ENCODE data around the gene SFMBT2. TPM values are rescaled to one million over a fixed set of nuclear protein-coding genes. Genes with fewer than 3 reads are reported as not detected.
"Not testable (repeated sequence)": the region's sequence is repeated elsewhere in the genome, so short reads cannot be mapped to it uniquely, and the experiment has no call there.

The SFMBT2 gene
- total RNA-seq, 2 donors from 2014 or later = 12.2 to 18.5 TPM

DNA sequence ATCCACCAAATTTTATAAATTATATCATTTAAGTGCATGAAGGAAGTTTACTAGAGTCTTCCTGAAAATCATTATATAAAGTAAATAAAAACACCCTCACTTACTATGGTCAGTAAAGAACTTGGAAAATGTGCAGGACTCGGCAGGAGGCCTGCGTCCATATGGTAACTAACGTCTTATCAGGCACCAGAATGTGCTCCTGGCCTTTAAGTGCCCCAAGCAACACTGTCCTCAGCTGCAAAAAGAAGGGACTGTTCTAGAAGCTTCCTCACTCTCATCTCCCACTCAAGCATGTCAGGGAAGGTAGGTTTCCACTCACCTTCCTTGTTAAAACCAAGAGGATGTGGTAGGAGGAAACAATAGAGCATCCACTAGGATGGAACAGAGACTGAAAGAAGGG lies 11.3 kb downstream of the SFMBT2 start:
- no peak overlapping the region for H3K4me3 ChIP-seq
- TF ChIP-seq POLR2A (IDR thresholded peaks at IDR 0.05) (no peak), POLR2AphosphoS5 (IDR thresholded peaks at IDR 0.05) (no peak)
- TF ChIP-seq, protein P1, sequence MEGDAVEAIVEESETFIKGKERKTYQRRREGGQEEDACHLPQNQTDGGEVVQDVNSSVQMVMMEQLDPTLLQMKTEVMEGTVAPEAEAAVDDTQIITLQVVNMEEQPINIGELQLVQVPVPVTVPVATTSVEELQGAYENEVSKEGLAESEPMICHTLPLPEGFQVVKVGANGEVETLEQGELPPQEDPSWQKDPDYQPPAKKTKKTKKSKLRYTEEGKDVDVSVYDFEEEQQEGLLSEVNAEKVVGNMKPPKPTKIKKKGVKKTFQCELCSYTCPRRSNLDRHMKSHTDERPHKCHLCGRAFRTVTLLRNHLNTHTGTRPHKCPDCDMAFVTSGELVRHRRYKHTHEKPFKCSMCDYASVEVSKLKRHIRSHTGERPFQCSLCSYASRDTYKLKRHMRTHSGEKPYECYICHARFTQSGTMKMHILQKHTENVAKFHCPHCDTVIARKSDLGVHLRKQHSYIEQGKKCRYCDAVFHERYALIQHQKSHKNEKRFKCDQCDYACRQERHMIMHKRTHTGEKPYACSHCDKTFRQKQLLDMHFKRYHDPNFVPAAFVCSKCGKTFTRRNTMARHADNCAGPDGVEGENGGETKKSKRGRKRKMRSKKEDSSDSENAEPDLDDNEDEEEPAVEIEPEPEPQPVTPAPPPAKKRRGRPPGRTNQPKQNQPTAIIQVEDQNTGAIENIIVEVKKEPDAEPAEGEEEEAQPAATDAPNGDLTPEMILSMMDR (IDR thresholded peaks at IDR 0.05) = no peak
- intact Hi-C loops (cut with DNase I) = no loop called here
- no peak for DNase-seq (ENCODE audit: low spot score)
- WGBS = 100% methylated on average over 3 of the region's 3 CpGs
- no peaks in the 10 kb centered on the region for H3K36me3 ChIP-seq
- H3K27ac ChIP-seq = no peak overlapping the region
- no peaks in the 10 kb centered on the region for H3K9me3 ChIP-seq
- peaks cover 5% of the 10 kb centered on the region for H3K4me1 ChIP-seq (replicated peaks)
- H3K27me3 ChIP-seq (replicated peaks; ENCODE audit: insufficient read depth) = no peaks in the 10 kb centered on the region

- 86% methylated on average over 17 of the region's 17 CpGs for WGBS
- H3K27ac ChIP-seq = no peak overlapping the region
- H3K9me3 ChIP-seq = no peaks in the 10 kb centered on the region
- H3K4me1 ChIP-seq (replicated peaks) = peaks cover 2% of the 10 kb centered on the region
- TF ChIP-seq POLR2AphosphoS5 (IDR thresholded peaks at IDR 0.05) = no peak
- intact Hi-C loops (cut with DNase I) = no loop called here
- H3K4me3 ChIP-seq = no peak overlapping the region
- no peaks in the 10 kb centered on the region for H3K36me3 ChIP-seq
- no peaks in the 10 kb centered on the region for H3K27me3 ChIP-seq (replicated peaks; ENCODE audit: insufficient read depth)
- DNase-seq (ENCODE audit: low spot score) = no peak
Measured at GRCh38 chr10:7397049-7398035, 13.5 kb downstream of the SFMBT2 start.

DNA sequence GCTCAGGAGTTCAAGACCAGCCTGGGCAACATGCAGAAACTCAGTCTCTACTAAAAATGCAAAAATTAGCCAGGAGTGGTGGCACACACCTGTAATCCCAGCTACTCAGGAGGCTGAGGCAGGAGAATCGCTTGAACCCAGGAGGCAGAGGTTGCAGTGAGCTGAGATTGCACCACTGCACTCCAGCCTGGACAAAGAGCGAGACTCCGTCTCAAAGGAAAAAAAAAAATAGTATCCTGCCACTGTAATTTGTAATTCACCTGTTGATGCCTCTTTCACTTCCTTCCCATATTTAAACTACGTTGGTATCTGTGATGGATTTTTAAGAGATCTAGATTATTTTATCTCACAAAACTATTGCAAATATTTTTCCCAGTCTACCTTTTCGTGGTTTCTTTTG lies 18.5 kb downstream of the SFMBT2 start:
- H3K36me3 ChIP-seq; H3K9me3 ChIP-seq; DNase-seq (ENCODE audit: low spot score); intact Hi-C loops (cut with DNase I); H3K4me3 ChIP-seq; H3K27ac ChIP-seq; H3K27me3 ChIP-seq (replicated peaks; ENCODE audit: insufficient read depth); H3K4me1 ChIP-seq (replicated peaks): not testable (repeated sequence)
- WGBS = 89% methylated on average over 5 of the region's 5 CpGs

GRCh38 chr10:7391748-7392147 lies 19.1 kb downstream of the SFMBT2 start:
- Histone ChIP-seq H3K4me3 (no peak overlapping the region), H3K4me1 (replicated peaks) (no peaks in the 10 kb centered on the region), H3K27me3 (replicated peaks; ENCODE audit: insufficient read depth) (no peaks in the 10 kb centered on the region), H3K36me3 (no peaks in the 10 kb centered on the region), H3K27ac (no peak overlapping the region), H3K9me3 (no peaks in the 10 kb centered on the region)
- DNase-seq (ENCODE audit: low spot score) = no peak
- intact Hi-C loops (cut with DNase I) = no loop called here
- TF ChIP-seq, protein P1 (IDR thresholded peaks at IDR 0.05) = no peak
- no peak for TF ChIP-seq POLR2A (IDR thresholded peaks at IDR 0.05)
- TF ChIP-seq POLR2AphosphoS5 (IDR thresholded peaks at IDR 0.05) = no peak
- 95% methylated on average over 6 of the region's 6 CpGs for WGBS

- H3K36me3 ChIP-seq; H3K27me3 ChIP-seq (replicated peaks; ENCODE audit: insufficient read depth); DNase-seq (ENCODE audit: low spot score); intact Hi-C loops (cut with DNase I); H3K4me1 ChIP-seq (replicated peaks); H3K27ac ChIP-seq; H3K4me3 ChIP-seq; H3K9me3 ChIP-seq: not testable (repeated sequence)
- WGBS = 85% methylated on average over 6 of the region's 6 CpGs
Measured at GRCh38 chr10:7390689-7391110, 20.1 kb downstream of the SFMBT2 start.

- TF ChIP-seq POLR2AphosphoS5 (IDR thresholded peaks at IDR 0.05) = no peak
- TF ChIP-seq POLR2A (IDR thresholded peaks at IDR 0.05) = no peak
- TF ChIP-seq, protein P1 (IDR thresholded peaks at IDR 0.05) = no peak
- no peak for DNase-seq (ENCODE audit: low spot score)
- no peak overlapping the region for H3K4me3 ChIP-seq
- H3K36me3 ChIP-seq = no peaks in the 10 kb centered on the region
- WGBS = 68% methylated on average over 3 of the region's 3 CpGs
- H3K27me3 ChIP-seq (replicated peaks; ENCODE audit: insufficient read depth) = no peaks in the 10 kb centered on the region
- no peak overlapping the region for H3K27ac ChIP-seq
- intact Hi-C loops (cut with DNase I) = no loop called here
- no peaks in the 10 kb centered on the region for H3K4me1 ChIP-seq (replicated peaks)
- no peaks in the 10 kb centered on the region for H3K9me3 ChIP-seq
Measured at GRCh38 chr10:7389844-7390243, 21.0 kb downstream of the SFMBT2 start.

All from prostate gland (tissue), 2 donors.